ENCODE measurements around the gene ZFX. TPM values are rescaled to one million over a fixed set of nuclear protein-coding genes. Genes with fewer than 3 reads are reported as not detected.

ZFX gene
- total and polyA plus RNA-seq, 2 of the 8 experiments (the other 6 are each of a cell fraction or from before 2014, with no cell fraction given): 2.8 to 22.0 TPM

Small RNA genes within 50 kb of the gene (small RNA-seq; reads per million reads assigned to genes)
- not detected for gene RF00263 (ENCODE audit: insufficient read depth)

Other genes with a start within 250 kb of the ZFX start
- gene APOO, start 241.8 kb upstream of the ZFX start, total RNA-seq (2021; fragmentation: NEBNext Ultra II Directional; extraction: Animal tissue kit (Norgen Biotek cat#: 25700)): 45.0 and 48.9 TPM in 2 replicates
- 25.7 and 39.7 TPM in 2 replicates for gene APOO, start 241.8 kb upstream of the ZFX start, polyA plus RNA-seq (2011; rRNA removed)
- not detected in 2 replicates for gene CXorf58, start 241.7 kb upstream of the ZFX start, total RNA-seq (2021; fragmentation: NEBNext Ultra II Directional; extraction: Animal tissue kit (Norgen Biotek cat#: 25700))
- gene CXorf58, start 241.7 kb upstream of the ZFX start, polyA plus RNA-seq (2011; rRNA removed): 0.05 TPM in 1 of 2 replicates, not detected in the other
- gene KLHL15, start 122.5 kb upstream of the ZFX start, total RNA-seq (2021; fragmentation: NEBNext Ultra II Directional; extraction: Animal tissue kit (Norgen Biotek cat#: 25700)): 8.5 and 8.9 TPM in 2 replicates
- gene KLHL15, start 122.5 kb upstream of the ZFX start, polyA plus RNA-seq (2011; rRNA removed): 2.2 and 3.7 TPM in 2 replicates
- 244 and 259 TPM in 2 replicates for gene EIF2S3, start 94.8 kb upstream of the ZFX start, total RNA-seq (2021; fragmentation: NEBNext Ultra II Directional; extraction: Animal tissue kit (Norgen Biotek cat#: 25700))
- 65.5 and 69.0 TPM in 2 replicates for gene EIF2S3, start 94.8 kb upstream of the ZFX start, polyA plus RNA-seq (2011; rRNA removed)
- not detected in 2 replicates for gene SUPT20HL2, start 164.3 kb downstream of the ZFX start, total RNA-seq (2021; fragmentation: NEBNext Ultra II Directional; extraction: Animal tissue kit (Norgen Biotek cat#: 25700))
- not detected in 2 replicates for gene SUPT20HL2, start 164.3 kb downstream of the ZFX start, polyA plus RNA-seq (2011; rRNA removed)
- gene SUPT20HL1, start 210.9 kb downstream of the ZFX start, total RNA-seq (2021; fragmentation: NEBNext Ultra II Directional; extraction: Animal tissue kit (Norgen Biotek cat#: 25700)): not detected in 2 replicates
- gene SUPT20HL1, start 210.9 kb downstream of the ZFX start, polyA plus RNA-seq (2011; rRNA removed): not detected in 2 replicates

Measured in H1 (cell line).